ENCODE measurements around the gene LHX4. TPM values are rescaled to one million over a fixed set of nuclear protein-coding genes. Genes with fewer than 3 reads are reported as not detected.
"Not testable (repeated sequence)": the region's sequence is repeated elsewhere in the genome, so short reads cannot be mapped to it uniquely, and the experiment has no call there.

LHX4 gene
- total RNA-seq, 2 experiments from 2014 or later, result not detected

DNA sequence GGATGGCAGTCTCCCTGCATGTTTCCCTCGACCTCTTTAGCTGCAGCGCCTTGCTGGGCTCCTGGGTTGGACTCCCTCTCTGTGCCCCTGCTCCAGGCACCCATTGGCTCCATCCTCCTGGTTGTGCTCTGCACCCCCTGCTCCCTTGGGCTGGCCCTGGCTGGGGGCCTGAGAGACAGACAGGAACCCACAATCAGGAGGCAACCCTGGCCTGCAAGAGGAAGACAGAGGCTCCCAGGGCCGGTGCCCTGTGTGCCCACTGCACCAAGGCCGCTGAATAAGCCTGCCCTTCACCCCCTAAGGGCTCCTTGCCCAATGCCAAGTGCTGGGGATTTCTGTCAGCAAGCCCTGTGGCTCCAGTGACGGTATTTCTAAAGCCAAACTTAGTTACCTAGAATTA is 31.5 kb upstream of the LHX4 start:
- ATAC-seq (no peak), DNase-seq (no peak)
- no peaks in the 10 kb centered on the region for H3K9me3 Mint-ChIP-seq (ENCODE audit: insufficient read depth)
- H3K4me3 Mint-ChIP-seq, result no peak overlapping the region
- H3K27ac Mint-ChIP-seq, result no peak overlapping the region
- POLR2A ChIA-PET, result no interaction called here
- CTCF ChIA-PET, result interaction anchor here (1.1 to 2.2 kb wide), 4 partner anchors 11 to 384 kb away, joined by 4 to 5 read pairs (median 4); no protein-coding TSS in a partner anchor
- H3K27me3 Mint-ChIP-seq (ENCODE audit: low read depth), result no peaks in the 10 kb centered on the region
- H3K36me3 Mint-ChIP-seq (ENCODE audit: low read depth), result no peaks in the 10 kb centered on the region
- H3K4me1 Mint-ChIP-seq (ENCODE audit: low read depth), result no peaks in the 10 kb centered on the region

DNA sequence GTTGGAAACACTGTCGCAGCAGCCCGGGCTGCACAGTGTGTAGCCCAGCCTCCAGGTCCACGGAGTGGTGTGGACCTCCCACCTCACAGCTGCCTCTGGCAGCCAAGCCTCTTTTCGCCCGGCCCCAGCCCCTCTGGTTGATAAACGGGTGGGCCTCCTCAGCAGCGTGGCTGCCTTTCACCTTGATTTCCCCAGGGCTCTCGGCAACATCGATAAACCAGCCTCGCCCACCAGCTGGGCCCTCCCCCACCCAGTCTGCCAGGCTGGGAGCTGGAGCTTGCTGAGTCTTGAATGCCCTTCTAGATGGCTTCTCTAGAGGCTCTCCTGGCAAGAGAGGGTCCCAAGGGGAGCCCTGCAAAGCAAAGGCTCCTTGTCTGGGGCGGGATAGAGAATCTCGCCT is 31.0 kb upstream of the LHX4 start:
- Mint-ChIP-seq H3K27ac (no peak overlapping the region), H3K9me3 (ENCODE audit: insufficient read depth) (no peaks in the 10 kb centered on the region)
- CTCF ChIA-PET, result interaction anchor here (1.6 kb wide), 2 partner anchors 11 to 19 kb away, joined by 4 to 5 read pairs; no protein-coding TSS in a partner anchor

DNA sequence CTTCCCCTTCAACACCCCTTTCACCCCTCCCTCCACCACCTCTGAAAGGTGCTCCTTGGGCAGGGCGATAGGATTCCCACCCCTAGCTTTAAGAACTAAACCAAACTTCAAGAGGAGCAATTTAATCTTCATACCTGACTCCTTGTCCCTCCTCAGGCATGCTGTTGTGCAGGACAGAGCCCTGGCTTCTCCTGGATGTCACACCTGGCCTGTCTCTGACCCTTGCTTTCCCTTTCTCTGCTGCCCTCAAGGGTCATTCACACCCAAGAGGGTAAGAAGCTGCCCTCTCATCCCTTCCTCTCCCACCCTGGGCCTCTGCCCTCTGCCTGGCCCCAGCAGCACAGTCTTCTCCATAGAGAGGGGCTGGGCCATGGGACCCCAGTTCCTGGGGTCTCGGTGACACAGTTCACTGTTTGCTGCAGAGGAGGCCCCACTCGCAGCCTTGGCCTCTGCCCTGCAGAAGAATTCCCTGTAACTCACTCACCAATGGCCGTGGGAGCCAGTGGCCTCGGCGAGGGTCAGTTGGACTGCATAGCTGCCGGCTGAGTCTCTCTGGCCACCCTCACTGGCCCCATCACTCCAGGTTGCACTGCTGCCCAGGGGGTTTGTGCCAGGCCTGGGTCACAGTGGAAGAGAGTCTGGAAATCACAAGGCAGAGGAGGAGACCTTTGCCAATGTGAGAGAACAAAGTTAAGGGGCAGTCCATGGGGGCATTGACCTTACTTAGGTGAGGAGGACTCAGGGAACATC is 28.4 kb upstream of the LHX4 start:
- ChIA-PET POLR2A (interaction anchor here (0.7 to 0.9 kb wide), 2 partner anchors 31 to 1185 kb away, joined by 3 to 4 read pairs; no protein-coding TSS in a partner anchor), CTCF (interaction anchor here (1.4 to 2.5 kb wide), 3 partner anchors 22 to 392 kb away, joined by 3 to 9 read pairs (median 5); no protein-coding TSS in a partner anchor)
- ATAC-seq, result no peak
- Mint-ChIP-seq H3K27ac (no peak overlapping the region), H3K36me3 (ENCODE audit: low read depth) (no peaks in the 10 kb centered on the region), H3K9me3 (ENCODE audit: insufficient read depth) (no peaks in the 10 kb centered on the region), H3K4me1 (ENCODE audit: low read depth) (no peaks in the 10 kb centered on the region), H3K4me3 (no peak overlapping the region), H3K27me3 (ENCODE audit: low read depth) (no peaks in the 10 kb centered on the region)
- DNase-seq, result no peak

More for the DNA sequence above, 31.0 kb upstream of the LHX4 start:
- Mint-ChIP-seq H3K36me3 (ENCODE audit: low read depth) (no peaks in the 10 kb centered on the region), H3K27me3 (ENCODE audit: low read depth) (no peaks in the 10 kb centered on the region), H3K4me1 (ENCODE audit: low read depth) (no peaks in the 10 kb centered on the region), H3K4me3 (no peak overlapping the region)
- POLR2A ChIA-PET, result no interaction called here
- DNase-seq (no peak), ATAC-seq (no peak)

DNA sequence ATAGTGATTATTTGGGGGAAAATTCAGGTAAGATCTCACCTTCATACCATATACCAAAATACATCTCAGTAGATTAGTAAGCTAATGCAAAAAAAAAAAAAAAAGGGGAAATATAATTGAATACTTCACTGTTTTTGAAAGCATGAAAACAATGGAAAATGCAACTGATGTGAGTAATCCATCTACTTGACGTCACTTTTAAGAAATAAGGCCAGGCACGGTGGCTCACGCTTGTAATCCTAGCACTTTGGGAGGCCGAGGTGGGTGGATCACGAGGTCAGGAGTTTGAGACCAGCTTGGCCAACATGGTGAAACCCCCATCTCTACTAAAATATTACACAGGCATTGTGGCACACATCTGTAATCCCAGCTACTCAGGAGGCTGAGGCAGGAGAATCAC is 27.5 kb upstream of the LHX4 start:
- H3K36me3 Mint-ChIP-seq (ENCODE audit: low read depth); H3K27me3 Mint-ChIP-seq (ENCODE audit: low read depth); DNase-seq; H3K4me1 Mint-ChIP-seq (ENCODE audit: low read depth); ATAC-seq; H3K9me3 Mint-ChIP-seq (ENCODE audit: insufficient read depth); H3K27ac Mint-ChIP-seq; POLR2A ChIA-PET; H3K4me3 Mint-ChIP-seq: not testable (repeated sequence)
- CTCF ChIA-PET, result interaction anchor here (1.1 kb wide), 1 partner anchor 23 kb away, joined by 4 read pairs; no protein-coding TSS in a partner anchor

DNA sequence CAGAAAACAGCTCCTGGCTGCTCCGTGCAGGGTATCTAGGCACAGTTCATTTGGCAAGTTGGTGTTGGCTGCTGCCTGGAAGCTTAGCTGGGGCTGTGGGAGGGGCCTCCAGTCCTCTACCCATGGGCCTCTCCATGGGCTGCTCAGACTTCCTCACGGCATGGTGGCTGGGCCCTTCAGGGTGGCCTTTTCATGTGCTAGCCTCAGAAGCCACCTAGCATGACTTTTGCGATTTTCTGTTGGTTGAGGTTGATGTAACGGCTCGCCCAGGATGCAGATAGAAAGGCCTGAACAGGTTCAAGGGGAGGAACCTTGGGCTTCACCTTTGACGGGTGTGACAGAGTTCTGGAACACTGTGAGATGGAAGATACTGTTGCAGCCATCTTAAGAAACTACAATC is 25.8 kb upstream of the LHX4 start:
- POLR2A ChIA-PET, result no interaction called here
- H3K9me3 Mint-ChIP-seq (ENCODE audit: insufficient read depth), result no peaks in the 10 kb centered on the region

GRCh38 chr1:180206581-180206980 is 23.5 kb upstream of the LHX4 start:
- Mint-ChIP-seq H3K4me1 (ENCODE audit: low read depth) (no peaks in the 10 kb centered on the region), H3K27me3 (ENCODE audit: low read depth) (peaks cover 9% of the 10 kb centered on the region), H3K27ac (no peak overlapping the region), H3K36me3 (ENCODE audit: low read depth) (no peaks in the 10 kb centered on the region), H3K4me3 (no peak overlapping the region), H3K9me3 (ENCODE audit: insufficient read depth) (no peaks in the 10 kb centered on the region)
- ChIA-PET POLR2A (no interaction called here), CTCF (interaction anchor here (1.5 kb wide), 1 partner anchor 27 kb away, joined by 5 read pairs; no protein-coding TSS in a partner anchor)
- DNase-seq (no peak), ATAC-seq (no peak)

More for the DNA sequence above, 25.8 kb upstream of the LHX4 start:
- ATAC-seq (no peak), DNase-seq (no peak)
- H3K4me1 Mint-ChIP-seq (ENCODE audit: low read depth), result no peaks in the 10 kb centered on the region
- no peak overlapping the region for H3K27ac Mint-ChIP-seq
- H3K36me3 Mint-ChIP-seq (ENCODE audit: low read depth), result no peaks in the 10 kb centered on the region
- no peak overlapping the region for H3K4me3 Mint-ChIP-seq
- CTCF ChIA-PET, result no interaction called here
- peaks cover 6% of the 10 kb centered on the region for H3K27me3 Mint-ChIP-seq (ENCODE audit: low read depth)

DNA sequence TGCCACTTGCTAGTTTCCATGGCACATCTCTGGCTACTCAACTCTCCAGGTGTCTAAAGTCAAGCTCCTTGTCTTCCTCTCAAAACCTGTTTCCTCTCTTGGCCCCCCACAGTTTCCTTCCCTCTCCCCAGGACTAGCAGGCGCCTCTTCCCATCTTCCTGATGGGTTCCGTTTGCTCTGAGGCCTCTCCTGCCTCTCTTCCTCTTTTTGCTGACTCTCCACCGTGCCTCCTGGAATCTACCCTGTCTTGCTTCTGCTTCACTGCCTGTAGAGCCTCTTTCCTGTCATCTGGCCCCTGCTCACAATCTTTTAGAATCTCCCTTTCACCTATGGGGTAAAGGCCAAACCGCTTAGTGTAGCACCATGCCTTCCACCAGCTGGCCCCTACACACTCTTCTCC is 21.8 kb upstream of the LHX4 start:
- no peak for ATAC-seq
- peaks cover 11% of the 10 kb centered on the region for H3K27me3 Mint-ChIP-seq (ENCODE audit: low read depth)
- no peak overlapping the region for H3K27ac Mint-ChIP-seq
- no peaks in the 10 kb centered on the region for H3K9me3 Mint-ChIP-seq (ENCODE audit: insufficient read depth)
- DNase-seq, result no peak
- H3K36me3 Mint-ChIP-seq (ENCODE audit: low read depth), result no peaks in the 10 kb centered on the region
- peaks cover 2% of the 10 kb centered on the region for H3K4me1 Mint-ChIP-seq (ENCODE audit: low read depth)
- ChIA-PET CTCF (no interaction called here), POLR2A (no interaction called here)
- no peak overlapping the region for H3K4me3 Mint-ChIP-seq

- DNase-seq (no peak), ATAC-seq (no peak)
- POLR2A ChIA-PET, result no interaction called here
- Mint-ChIP-seq H3K4me3 (no peak overlapping the region), H3K9me3 (ENCODE audit: insufficient read depth) (no peaks in the 10 kb centered on the region), H3K4me1 (ENCODE audit: low read depth) (peaks cover 11% of the 10 kb centered on the region), H3K27ac (no peak overlapping the region), H3K27me3 (ENCODE audit: low read depth) (peaks cover 11% of the 10 kb centered on the region), H3K36me3 (ENCODE audit: low read depth) (no peaks in the 10 kb centered on the region)
- CTCF ChIA-PET, result interaction anchor here (1.2 kb wide), 1 partner anchor 22 kb away, joined by 3 read pairs; no protein-coding TSS in a partner anchor
These were observed 19.9 kb upstream of the LHX4 start for GRCh38 chr1:180210008-180210620.

DNA sequence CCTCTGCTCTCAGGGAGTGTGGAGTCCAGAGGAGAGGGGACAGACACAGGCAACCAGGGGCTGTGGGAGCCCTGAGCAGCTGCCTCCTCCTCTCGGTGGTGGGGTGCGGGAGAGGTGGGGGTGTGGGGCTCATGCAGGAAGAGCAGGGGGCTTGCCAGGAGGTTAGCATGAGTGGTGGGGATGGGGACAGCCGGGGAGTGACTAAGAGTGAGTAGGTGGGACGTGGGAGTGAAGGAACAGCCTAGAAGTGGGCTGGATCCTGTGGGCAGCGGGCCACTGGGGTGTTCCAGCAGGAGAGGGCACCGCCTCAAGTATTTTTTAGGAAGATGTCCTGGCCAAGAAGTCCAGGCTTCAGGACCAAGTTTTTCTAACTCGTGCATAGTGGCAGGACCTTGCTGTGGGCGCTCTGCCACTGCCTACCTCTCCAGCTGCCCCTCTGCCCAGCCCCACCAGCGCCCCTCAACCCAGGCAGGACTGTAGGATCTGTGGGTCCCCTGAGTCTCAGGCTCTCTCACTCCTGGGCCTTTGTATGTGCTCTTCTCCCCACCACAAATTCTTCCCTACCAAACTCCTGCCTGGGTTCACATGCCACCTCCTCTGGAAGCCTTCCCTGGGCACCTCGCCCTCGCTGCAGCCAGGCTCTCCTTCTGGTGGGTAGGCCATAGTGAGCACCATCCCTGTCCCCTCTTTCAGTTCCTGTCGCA is 18.8 kb upstream of the LHX4 start:
- ATAC-seq, result no peak
- H3K4me1 Mint-ChIP-seq (ENCODE audit: low read depth), result peaks cover 11% of the 10 kb centered on the region
- peaks cover 11% of the 10 kb centered on the region for H3K27me3 Mint-ChIP-seq (ENCODE audit: low read depth)
- no peaks in the 10 kb centered on the region for H3K36me3 Mint-ChIP-seq (ENCODE audit: low read depth)
- no peak overlapping the region for H3K4me3 Mint-ChIP-seq
- no peak overlapping the region for H3K27ac Mint-ChIP-seq
- POLR2A ChIA-PET, result no interaction called here
- DNase-seq, result no peak
- CTCF ChIA-PET, result no interaction called here
- H3K9me3 Mint-ChIP-seq (ENCODE audit: insufficient read depth), result no peaks in the 10 kb centered on the region

- peaks cover 11% of the 10 kb centered on the region for H3K4me1 Mint-ChIP-seq (ENCODE audit: low read depth)
- ChIA-PET CTCF (no interaction called here), POLR2A (no interaction called here)
- DNase-seq, result no peak
- no peaks in the 10 kb centered on the region for H3K36me3 Mint-ChIP-seq (ENCODE audit: low read depth)
- H3K27me3 Mint-ChIP-seq (ENCODE audit: low read depth), result peaks cover 11% of the 10 kb centered on the region
- no peak overlapping the region for H3K27ac Mint-ChIP-seq
- ATAC-seq, result no peak
- no peaks in the 10 kb centered on the region for H3K9me3 Mint-ChIP-seq (ENCODE audit: insufficient read depth)
- no peak overlapping the region for H3K4me3 Mint-ChIP-seq
These were observed 18.2 kb upstream of the LHX4 start for GRCh38 chr1:180211860-180212229.

DNA sequence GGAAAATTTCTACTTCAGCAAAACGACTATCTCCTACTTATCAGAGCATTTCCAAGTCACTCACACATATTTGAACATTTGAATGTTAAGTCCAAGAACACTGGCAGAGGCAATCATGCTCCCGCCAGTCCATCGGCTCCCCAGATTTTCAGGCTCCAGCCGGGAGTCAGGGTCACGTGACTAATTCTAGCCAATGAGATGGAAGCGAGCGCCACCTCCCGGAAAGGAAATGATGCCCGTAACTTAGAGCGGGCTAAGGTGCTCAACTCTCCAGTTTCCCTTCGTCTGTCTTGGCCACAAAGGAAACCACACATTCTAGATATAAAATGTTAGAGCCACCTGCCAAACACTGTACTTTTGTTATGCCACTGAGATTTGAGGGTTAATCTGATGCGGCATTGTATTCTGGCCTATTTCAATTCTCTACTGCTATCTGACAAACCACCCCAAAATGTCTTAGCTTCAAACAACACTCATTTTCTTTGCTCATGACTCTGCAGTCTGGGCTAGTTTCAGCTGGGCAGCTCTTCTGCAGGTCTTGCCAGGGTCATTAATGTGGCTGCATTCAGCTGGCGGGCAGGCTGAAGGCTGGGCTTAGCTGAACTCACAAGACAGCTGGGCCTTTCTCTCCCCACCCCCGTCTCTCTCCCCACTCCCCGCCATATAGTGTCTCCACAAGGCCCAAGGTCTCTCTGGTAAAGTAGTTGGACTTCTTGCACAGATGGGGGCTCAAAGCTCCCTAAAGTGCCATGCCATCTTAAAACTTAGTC is 16.5 kb upstream of the LHX4 start:
- ChIA-PET POLR2A (no interaction called here), CTCF (interaction anchor here (0.6 to 1.7 kb wide), 6 partner anchors 9 to 60 kb away, joined by 3 to 6 read pairs (median 4); no protein-coding TSS in a partner anchor)

More for the DNA sequence above, 16.5 kb upstream of the LHX4 start:
- H3K9me3 Mint-ChIP-seq (ENCODE audit: insufficient read depth), result no peaks in the 10 kb centered on the region
- peaks cover 6% of the 10 kb centered on the region for H3K27me3 Mint-ChIP-seq (ENCODE audit: low read depth)
- peak; percentile 65 for DNase-seq
- H3K36me3 Mint-ChIP-seq (ENCODE audit: low read depth), result no peaks in the 10 kb centered on the region
- peak; percentile 70 for ATAC-seq
- peak overlapping the region; percentile 36 for H3K4me3 Mint-ChIP-seq
- H3K4me1 Mint-ChIP-seq (ENCODE audit: low read depth), result peaks cover 11% of the 10 kb centered on the region
- no peak overlapping the region for H3K27ac Mint-ChIP-seq
